ENCODE data around the gene IGSF21.

IGSF21 gene

DNA sequence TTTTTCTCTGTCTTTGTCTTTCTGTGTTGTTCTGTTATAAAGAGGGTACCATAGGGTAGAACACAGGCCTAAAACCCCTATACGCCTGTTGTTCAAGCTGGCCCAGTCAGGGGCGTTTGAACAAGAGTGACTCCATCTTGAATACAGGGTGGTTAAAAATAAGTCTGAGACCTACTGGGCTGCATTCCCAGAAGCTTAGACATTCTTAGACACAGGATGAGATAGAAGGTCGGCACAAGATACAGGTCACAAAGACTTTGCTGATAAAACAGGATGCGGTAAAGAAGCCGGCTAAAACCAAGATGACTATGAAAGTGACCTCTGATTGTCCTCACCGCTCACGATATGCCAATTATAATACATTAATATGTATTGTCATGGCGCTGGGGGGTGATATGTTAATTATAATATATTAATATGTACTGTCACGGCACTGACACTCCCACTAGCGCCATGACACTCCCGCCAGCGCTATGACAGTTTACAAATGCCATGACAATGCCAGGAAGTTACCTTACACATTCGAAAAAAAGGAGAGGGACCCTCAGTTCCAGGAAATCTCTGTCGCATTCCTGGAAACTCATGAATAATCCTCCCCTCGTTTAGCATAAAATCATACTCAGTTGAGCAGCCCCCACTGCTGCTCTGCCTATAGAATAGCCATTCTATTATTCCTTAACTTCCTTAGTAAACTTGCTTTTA is 314.6 kb downstream of the IGSF21 start:
- TF ChIP-seq NFIC (IDR thresholded peaks at IDR 0.05): no peak

DNA sequence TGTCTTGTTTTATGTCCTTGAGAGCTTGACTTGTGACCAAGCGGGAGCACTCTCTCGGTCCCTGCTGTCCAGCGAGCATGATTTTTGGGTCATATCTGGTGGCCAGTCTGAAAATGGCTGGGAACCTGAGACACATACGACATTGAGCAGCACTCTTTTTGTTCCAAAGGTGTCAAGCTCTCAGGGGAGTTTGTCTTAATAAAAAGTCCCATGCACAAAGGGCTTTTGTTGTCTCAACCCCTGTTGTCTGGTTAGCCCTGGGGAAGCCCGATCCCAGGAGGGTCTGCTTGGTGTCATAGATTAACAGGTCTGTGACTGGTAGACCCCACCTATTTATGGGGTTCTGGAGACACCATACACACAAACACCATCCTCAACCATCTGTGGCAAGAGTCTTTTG is 315.4 kb downstream of the IGSF21 start:
- TF ChIP-seq MAX (IDR thresholded peaks at IDR 0.05) (no peak), EP300 (IDR thresholded peaks at IDR 0.05; ENCODE audit: borderline replicate concordance) (no peak), YY1 (IDR thresholded peaks at IDR 0.05; ENCODE audit: low read depth) (no peak), USF1 (IDR thresholded peaks at IDR 0.05) (no peak), NFIC (IDR thresholded peaks at IDR 0.05) (no peak), TEAD4 (IDR thresholded peaks at IDR 0.05) (no peak), RAD21 (IDR thresholded peaks at IDR 0.05; ENCODE audit: low read depth) (no peak), EGR1 (IDR thresholded peaks at IDR 0.05) (no peak), CREB1 (IDR thresholded peaks at IDR 0.05; ENCODE audit: low read depth) (no peak), TAF1 (IDR thresholded peaks at IDR 0.05; ENCODE audit: low read depth) (no peak), ZBTB7A (IDR thresholded peaks at IDR 0.05; ENCODE audit: low read depth) (no peak), TCF12 (IDR thresholded peaks at IDR 0.05; ENCODE audit: low read depth) (no peak)

GRCh38 chr1:18426580-18426979 is 319.0 kb downstream of the IGSF21 start:
- TF ChIP-seq, protein P1, sequence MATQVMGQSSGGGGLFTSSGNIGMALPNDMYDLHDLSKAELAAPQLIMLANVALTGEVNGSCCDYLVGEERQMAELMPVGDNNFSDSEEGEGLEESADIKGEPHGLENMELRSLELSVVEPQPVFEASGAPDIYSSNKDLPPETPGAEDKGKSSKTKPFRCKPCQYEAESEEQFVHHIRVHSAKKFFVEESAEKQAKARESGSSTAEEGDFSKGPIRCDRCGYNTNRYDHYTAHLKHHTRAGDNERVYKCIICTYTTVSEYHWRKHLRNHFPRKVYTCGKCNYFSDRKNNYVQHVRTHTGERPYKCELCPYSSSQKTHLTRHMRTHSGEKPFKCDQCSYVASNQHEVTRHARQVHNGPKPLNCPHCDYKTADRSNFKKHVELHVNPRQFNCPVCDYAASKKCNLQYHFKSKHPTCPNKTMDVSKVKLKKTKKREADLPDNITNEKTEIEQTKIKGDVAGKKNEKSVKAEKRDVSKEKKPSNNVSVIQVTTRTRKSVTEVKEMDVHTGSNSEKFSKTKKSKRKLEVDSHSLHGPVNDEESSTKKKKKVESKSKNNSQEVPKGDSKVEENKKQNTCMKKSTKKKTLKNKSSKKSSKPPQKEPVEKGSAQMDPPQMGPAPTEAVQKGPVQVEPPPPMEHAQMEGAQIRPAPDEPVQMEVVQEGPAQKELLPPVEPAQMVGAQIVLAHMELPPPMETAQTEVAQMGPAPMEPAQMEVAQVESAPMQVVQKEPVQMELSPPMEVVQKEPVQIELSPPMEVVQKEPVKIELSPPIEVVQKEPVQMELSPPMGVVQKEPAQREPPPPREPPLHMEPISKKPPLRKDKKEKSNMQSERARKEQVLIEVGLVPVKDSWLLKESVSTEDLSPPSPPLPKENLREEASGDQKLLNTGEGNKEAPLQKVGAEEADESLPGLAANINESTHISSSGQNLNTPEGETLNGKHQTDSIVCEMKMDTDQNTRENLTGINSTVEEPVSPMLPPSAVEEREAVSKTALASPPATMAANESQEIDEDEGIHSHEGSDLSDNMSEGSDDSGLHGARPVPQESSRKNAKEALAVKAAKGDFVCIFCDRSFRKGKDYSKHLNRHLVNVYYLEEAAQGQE (IDR thresholded peaks at IDR 0.05; ENCODE audit: low read depth): no peak
- TF ChIP-seq EP300 (IDR thresholded peaks at IDR 0.05; ENCODE audit: borderline replicate concordance) (no peak), TEAD4 (IDR thresholded peaks at IDR 0.05) (no peak), CREB1 (IDR thresholded peaks at IDR 0.05; ENCODE audit: low read depth) (no peak), NFIC (IDR thresholded peaks at IDR 0.05) (no peak), USF1 (IDR thresholded peaks at IDR 0.05) (no peak), MAX (IDR thresholded peaks at IDR 0.05) (no peak), ZBTB7A (IDR thresholded peaks at IDR 0.05; ENCODE audit: low read depth) (no peak), TCF12 (IDR thresholded peaks at IDR 0.05; ENCODE audit: low read depth) (no peak), CEBPB (IDR thresholded peaks at IDR 0.05) (no peak), EGR1 (IDR thresholded peaks at IDR 0.05) (no peak), RAD21 (IDR thresholded peaks at IDR 0.05; ENCODE audit: low read depth) (no peak), TAF1 (IDR thresholded peaks at IDR 0.05; ENCODE audit: low read depth) (no peak), FOXM1 (IDR thresholded peaks at IDR 0.05; ENCODE audit: borderline replicate concordance, low read depth) (no peak), YY1 (IDR thresholded peaks at IDR 0.05; ENCODE audit: low read depth) (no peak)

Measured in Ishikawa (cell line).